Activated naive CD8-positive, alpha-beta T cell (primary cell): ENCODE data around the gene SLC12A4.
"Not testable (repeated sequence)": the region's sequence is repeated elsewhere in the genome, so short reads cannot be mapped to it uniquely, and the experiment has no call there.

ENCODE experiments used
- H3K27ac Mint-ChIP-seq: one replicate; pipeline ENCODE4 v1.8.0; 2021; ENCODE audit warnings: mixed read lengths
- H3K27me3 Mint-ChIP-seq: one replicate; pipeline ENCODE4 v1.8.0; 2021; ENCODE audit warnings: mixed read lengths
- H3K36me3 Mint-ChIP-seq: one replicate; pipeline ENCODE4 v1.8.0; 2021; ENCODE audit warnings: mixed read lengths
- H3K4me1 Mint-ChIP-seq: one replicate; pipeline ENCODE4 v1.8.0; 2021; ENCODE audit warnings: low read depth, mixed read lengths
- H3K4me3 Mint-ChIP-seq: one replicate; pipeline ENCODE4 v1.8.0; 2021; ENCODE audit warnings: mild to moderate bottlenecking, mixed read lengths
- H3K9me3 Mint-ChIP-seq: one replicate; pipeline ENCODE4 v1.8.0; 2021; ENCODE audit warnings: low read depth, mixed read lengths

Gene SLC12A4

GRCh38 chr16:67919622-67920221, 48.7 kb downstream of the SLC12A4 start:
- no peak overlapping the region for H3K4me3 Mint-ChIP-seq
- peak overlapping the region; percentile 3 for H3K27ac Mint-ChIP-seq

GRCh38 chr16:67917852-67918236, 50.6 kb downstream of the SLC12A4 start:
- Mint-ChIP-seq H3K4me3 (no peak overlapping the region), H3K36me3 (peaks cover 11% of the 10 kb centered on the region), H3K4me1 (peaks cover 42% of the 10 kb centered on the region), H3K27ac (peak overlapping the region; percentile 79), H3K9me3 (no peaks in the 10 kb centered on the region), H3K27me3 (no peaks in the 10 kb centered on the region)

More at GRCh38 chr16:67919622-67920221, 48.7 kb downstream of the SLC12A4 start:
- H3K4me1 Mint-ChIP-seq, result peaks cover 37% of the 10 kb centered on the region
- no peaks in the 10 kb centered on the region for H3K27me3 Mint-ChIP-seq
- H3K36me3 Mint-ChIP-seq, result peaks cover 8% of the 10 kb centered on the region
- H3K9me3 Mint-ChIP-seq, result no peaks in the 10 kb centered on the region

- Mint-ChIP-seq H3K27ac (peak overlapping the region; percentile 79), H3K4me1 (peaks cover 41% of the 10 kb centered on the region), H3K27me3 (no peaks in the 10 kb centered on the region), H3K9me3 (no peaks in the 10 kb centered on the region), H3K4me3 (no peak overlapping the region), H3K36me3 (peaks cover 11% of the 10 kb centered on the region)
These were observed 51.1 kb downstream of the SLC12A4 start for GRCh38 chr16:67917140-67917851.

GRCh38 chr16:67915831-67916723, 52.4 kb downstream of the SLC12A4 start:
- Mint-ChIP-seq H3K4me3 (no peak overlapping the region), H3K36me3 (peaks cover 11% of the 10 kb centered on the region), H3K9me3 (no peaks in the 10 kb centered on the region), H3K27me3 (no peaks in the 10 kb centered on the region), H3K4me1 (peaks cover 34% of the 10 kb centered on the region), H3K27ac (peak overlapping the region; percentile 64)

GRCh38 chr16:67915496-67915769, 53.0 kb downstream of the SLC12A4 start:
- peaks cover 11% of the 10 kb centered on the region for H3K36me3 Mint-ChIP-seq
- peaks cover 32% of the 10 kb centered on the region for H3K4me1 Mint-ChIP-seq
- not testable (repeated sequence) for H3K4me3 Mint-ChIP-seq, H3K9me3 Mint-ChIP-seq, H3K27me3 Mint-ChIP-seq, H3K27ac Mint-ChIP-seq

- Mint-ChIP-seq H3K27ac (no peak overlapping the region), H3K9me3 (no peaks in the 10 kb centered on the region), H3K36me3 (peaks cover 11% of the 10 kb centered on the region), H3K27me3 (no peaks in the 10 kb centered on the region), H3K4me1 (peaks cover 35% of the 10 kb centered on the region), H3K4me3 (no peak overlapping the region)
These were observed 53.5 kb downstream of the SLC12A4 start for GRCh38 chr16:67914758-67915495.

GRCh38 chr16:67910158-67910557, 58.3 kb downstream of the SLC12A4 start:
- H3K27me3 Mint-ChIP-seq, result no peaks in the 10 kb centered on the region
- H3K4me1 Mint-ChIP-seq, result peaks cover 16% of the 10 kb centered on the region
- H3K4me3 Mint-ChIP-seq, result no peak overlapping the region
- H3K36me3 Mint-ChIP-seq, result peaks cover 9% of the 10 kb centered on the region
- H3K27ac Mint-ChIP-seq, result no peak overlapping the region
- H3K9me3 Mint-ChIP-seq, result no peaks in the 10 kb centered on the region

- peak overlapping the region; percentile 65 for H3K27ac Mint-ChIP-seq
- H3K27me3 Mint-ChIP-seq, result no peaks in the 10 kb centered on the region
- H3K4me3 Mint-ChIP-seq, result no peak overlapping the region
- H3K4me1 Mint-ChIP-seq, result peaks cover 12% of the 10 kb centered on the region
- no peaks in the 10 kb centered on the region for H3K9me3 Mint-ChIP-seq
- peaks cover 5% of the 10 kb centered on the region for H3K36me3 Mint-ChIP-seq
These were observed 59.2 kb downstream of the SLC12A4 start for GRCh38 chr16:67909056-67909742.

GRCh38 chr16:67907397-67908180, 60.8 kb downstream of the SLC12A4 start:
- Mint-ChIP-seq H3K4me1 (peaks cover 8% of the 10 kb centered on the region), H3K27me3 (no peaks in the 10 kb centered on the region), H3K36me3 (peaks cover 3% of the 10 kb centered on the region), H3K9me3 (no peaks in the 10 kb centered on the region), H3K4me3 (no peak overlapping the region), H3K27ac (peak overlapping the region; percentile 35)

GRCh38 chr16:67902831-67903230, 65.6 kb downstream of the SLC12A4 start:
- H3K4me1 Mint-ChIP-seq, result peaks cover 11% of the 10 kb centered on the region
- H3K27me3 Mint-ChIP-seq, result no peaks in the 10 kb centered on the region
- H3K9me3 Mint-ChIP-seq, result no peaks in the 10 kb centered on the region
- no peak overlapping the region for H3K4me3 Mint-ChIP-seq
- H3K27ac Mint-ChIP-seq, result no peak overlapping the region
- H3K36me3 Mint-ChIP-seq, result no peaks in the 10 kb centered on the region

- Mint-ChIP-seq H3K4me1 (peaks cover 20% of the 10 kb centered on the region), H3K4me3 (no peak overlapping the region), H3K36me3 (peaks cover 3% of the 10 kb centered on the region), H3K27ac (no peak overlapping the region), H3K9me3 (no peaks in the 10 kb centered on the region), H3K27me3 (no peaks in the 10 kb centered on the region)
These were observed 66.7 kb downstream of the SLC12A4 start for GRCh38 chr16:67901734-67902133.

- H3K9me3 Mint-ChIP-seq, result no peaks in the 10 kb centered on the region
- H3K27me3 Mint-ChIP-seq, result no peaks in the 10 kb centered on the region
- H3K27ac Mint-ChIP-seq, result no peak overlapping the region
- peaks cover 3% of the 10 kb centered on the region for H3K36me3 Mint-ChIP-seq
- peaks cover 50% of the 10 kb centered on the region for H3K4me1 Mint-ChIP-seq
- no peak overlapping the region for H3K4me3 Mint-ChIP-seq
These were observed 71.2 kb downstream of the SLC12A4 start for GRCh38 chr16:67897231-67897630.

- Mint-ChIP-seq H3K27ac (peak overlapping the region; percentile 93), H3K4me1 (peaks cover 41% of the 10 kb centered on the region), H3K4me3 (peak overlapping the region; percentile 97)
These were observed 74.6 kb downstream of the SLC12A4 start for GRCh38 chr16:67893743-67894399.

More at GRCh38 chr16:67893743-67894399, 74.6 kb downstream of the SLC12A4 start:
- peaks cover 3% of the 10 kb centered on the region for H3K36me3 Mint-ChIP-seq
- no peaks in the 10 kb centered on the region for H3K27me3 Mint-ChIP-seq
- no peaks in the 10 kb centered on the region for H3K9me3 Mint-ChIP-seq
